ENCODE measurements around the gene HS1BP3.

HS1BP3 gene

GRCh38 chr2:20599001-20599600 is 51.8 kb downstream of the HS1BP3 start:
- DNase-seq (ENCODE audit: low spot score), result no peak

DNA sequence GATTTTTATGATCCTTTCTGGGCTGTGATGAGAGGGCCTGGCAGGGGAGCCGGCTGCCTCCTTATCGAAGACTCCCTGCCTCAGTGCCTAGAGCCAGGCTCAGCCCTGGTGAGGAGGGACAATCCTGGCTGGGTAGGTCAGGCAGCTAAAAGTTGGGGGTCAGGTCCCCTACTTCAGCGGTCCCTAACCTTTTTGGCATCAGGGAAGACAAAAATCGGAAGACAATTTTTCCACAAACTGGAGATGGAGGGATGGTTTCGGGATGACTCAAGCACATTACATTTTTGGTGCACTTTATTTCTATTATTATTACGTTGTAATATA is 53.1 kb downstream of the HS1BP3 start:
- no peak for DNase-seq (ENCODE audit: low spot score)

- DNase-seq (ENCODE audit: low spot score), result no peak
These were observed 53.7 kb downstream of the HS1BP3 start for GRCh38 chr2:20596973-20597859.

GRCh38 chr2:20596193-20596972 is 54.5 kb downstream of the HS1BP3 start:
- DNase-seq (ENCODE audit: low spot score), result no peak

- DNase-seq (ENCODE audit: low spot score), result no peak
These were observed 55.3 kb downstream of the HS1BP3 start for GRCh38 chr2:20595439-20596192.

DNA sequence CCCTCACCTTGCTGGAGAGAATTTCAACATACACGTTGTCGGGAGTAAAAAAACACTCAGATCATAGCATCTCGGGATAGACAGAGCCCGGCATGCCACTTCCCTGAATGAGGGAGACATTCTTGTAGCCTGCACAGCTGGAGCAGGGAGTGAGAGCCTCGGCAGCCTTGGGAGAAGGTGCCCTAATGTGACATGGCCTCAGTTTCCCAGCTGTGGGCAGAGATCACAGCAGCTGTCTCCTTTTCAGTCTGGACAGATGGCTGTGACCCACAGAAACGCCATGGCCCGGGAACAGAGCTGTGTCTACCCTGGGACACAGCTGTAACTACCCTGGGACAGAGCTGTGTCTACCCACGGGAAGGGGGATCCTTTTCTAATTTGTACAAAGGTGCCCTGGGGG is 55.9 kb downstream of the HS1BP3 start:
- no peak for DNase-seq (ENCODE audit: low spot score)

DNA sequence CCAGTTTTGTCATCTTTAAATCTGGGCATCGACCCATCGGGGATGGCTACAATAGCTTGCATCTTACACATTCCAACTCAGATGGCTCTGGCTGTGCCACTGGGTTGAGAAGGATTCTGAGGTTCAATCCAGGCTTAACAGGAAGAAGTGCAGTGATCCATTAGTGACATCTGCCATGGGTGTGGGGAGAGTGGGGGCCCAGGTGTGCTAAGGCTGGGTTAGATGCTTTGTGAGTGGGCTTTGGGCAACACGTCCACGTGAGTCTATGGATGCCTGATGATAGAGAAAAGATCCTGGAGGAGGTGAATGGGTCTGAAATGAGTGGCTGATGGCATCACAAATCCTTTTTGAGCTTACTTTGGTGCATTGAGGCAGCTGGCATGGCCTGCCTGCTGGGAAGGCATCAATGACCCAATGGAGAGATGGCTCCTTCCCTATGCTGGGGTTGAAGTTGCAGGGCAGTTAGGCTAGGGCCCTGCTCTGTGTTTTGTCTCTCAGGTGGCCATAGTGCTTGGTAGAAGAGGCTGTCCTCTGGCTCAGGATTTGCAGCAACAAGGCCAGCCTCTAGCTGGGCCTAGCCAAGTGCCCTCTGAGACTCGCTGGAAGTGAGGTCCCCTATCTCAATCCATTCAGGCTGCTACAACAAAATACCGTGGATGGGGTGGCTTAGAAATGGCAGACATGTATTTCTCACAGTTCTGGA is 56.7 kb downstream of the HS1BP3 start:
- no peak for DNase-seq (ENCODE audit: low spot score)

GRCh38 chr2:20593072-20594034 is 57.5 kb downstream of the HS1BP3 start:
- DNase-seq (ENCODE audit: low spot score), result peak; percentile 95

GRCh38 chr2:20592106-20593071 is 58.5 kb downstream of the HS1BP3 start:
- no peak for DNase-seq (ENCODE audit: low spot score)

DNA sequence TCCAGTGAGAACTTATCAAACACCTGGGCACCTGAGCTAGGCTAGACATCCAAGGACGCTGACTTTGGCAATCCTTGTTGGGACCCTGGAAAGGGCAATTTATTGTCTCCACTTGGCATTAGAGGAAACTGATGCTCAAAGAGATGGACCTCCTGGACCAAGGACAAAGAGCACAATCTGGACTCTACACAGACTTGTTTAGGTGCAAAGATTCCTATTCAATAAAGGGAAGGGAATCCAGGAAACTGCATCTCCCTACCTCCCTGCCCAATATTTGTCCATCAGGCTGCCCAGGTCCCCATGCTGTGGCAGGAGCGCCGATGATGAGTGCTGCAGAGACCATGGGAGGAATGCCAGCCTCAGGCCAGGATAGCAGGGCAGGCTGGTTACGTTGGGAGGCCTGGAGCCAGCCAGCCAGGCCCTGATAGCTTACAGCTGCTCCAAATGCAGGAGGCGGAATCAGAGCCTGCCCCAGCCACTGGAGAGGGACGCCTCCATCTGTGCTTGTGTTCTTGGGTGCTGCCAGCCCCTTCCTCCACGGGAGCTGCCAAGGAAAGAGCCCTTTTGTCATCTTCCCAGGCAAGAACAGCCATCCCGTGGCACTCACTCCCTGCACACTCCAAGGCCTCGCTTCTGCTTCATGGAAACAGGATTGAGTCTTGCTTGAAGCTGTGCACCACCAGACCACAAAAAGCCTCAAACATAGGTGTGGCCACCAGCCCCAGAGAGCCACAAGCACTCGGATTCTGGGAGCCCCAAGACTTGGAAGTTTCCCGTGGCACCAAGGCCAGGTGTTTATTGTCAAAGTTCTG is 60.0 kb downstream of the HS1BP3 start:
- no peak for DNase-seq (ENCODE audit: low spot score)

DNA sequence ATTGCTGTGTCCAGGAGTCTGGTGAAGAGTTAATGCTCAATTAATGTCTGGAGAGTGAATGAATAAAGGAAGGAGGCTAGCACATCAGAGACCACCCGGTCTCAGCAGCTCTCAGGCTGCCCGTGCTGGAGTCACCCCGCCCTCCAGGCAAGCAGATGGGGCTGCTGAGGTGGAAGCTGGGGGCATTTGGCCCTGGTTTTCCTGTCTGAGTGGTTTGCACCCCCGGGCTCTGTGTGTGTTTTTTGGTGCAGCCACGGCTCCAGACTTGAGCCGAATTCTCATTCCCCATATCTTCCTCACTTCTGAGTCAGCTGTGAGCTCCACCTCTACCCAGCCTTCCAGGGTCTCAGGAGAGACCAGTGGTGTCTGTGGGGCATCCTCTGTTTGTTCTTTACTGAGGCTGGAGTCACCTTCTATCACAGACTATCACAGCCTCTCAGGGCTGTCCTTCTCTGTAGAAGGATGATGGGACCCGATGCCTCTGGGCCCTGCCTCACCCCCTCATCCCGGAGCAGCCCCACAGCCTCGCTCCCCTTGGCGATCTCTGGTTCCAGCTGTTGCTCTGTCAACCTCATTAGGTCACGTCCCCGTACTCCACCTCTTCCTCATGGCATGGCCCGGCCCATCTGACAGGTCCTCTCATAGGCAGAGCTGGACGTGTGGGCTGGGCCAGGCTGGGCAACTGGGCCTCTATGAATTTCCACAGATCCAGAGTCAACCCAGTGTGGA is 60.8 kb downstream of the HS1BP3 start:
- DNase-seq (ENCODE audit: low spot score), result peak; percentile 53

DNA sequence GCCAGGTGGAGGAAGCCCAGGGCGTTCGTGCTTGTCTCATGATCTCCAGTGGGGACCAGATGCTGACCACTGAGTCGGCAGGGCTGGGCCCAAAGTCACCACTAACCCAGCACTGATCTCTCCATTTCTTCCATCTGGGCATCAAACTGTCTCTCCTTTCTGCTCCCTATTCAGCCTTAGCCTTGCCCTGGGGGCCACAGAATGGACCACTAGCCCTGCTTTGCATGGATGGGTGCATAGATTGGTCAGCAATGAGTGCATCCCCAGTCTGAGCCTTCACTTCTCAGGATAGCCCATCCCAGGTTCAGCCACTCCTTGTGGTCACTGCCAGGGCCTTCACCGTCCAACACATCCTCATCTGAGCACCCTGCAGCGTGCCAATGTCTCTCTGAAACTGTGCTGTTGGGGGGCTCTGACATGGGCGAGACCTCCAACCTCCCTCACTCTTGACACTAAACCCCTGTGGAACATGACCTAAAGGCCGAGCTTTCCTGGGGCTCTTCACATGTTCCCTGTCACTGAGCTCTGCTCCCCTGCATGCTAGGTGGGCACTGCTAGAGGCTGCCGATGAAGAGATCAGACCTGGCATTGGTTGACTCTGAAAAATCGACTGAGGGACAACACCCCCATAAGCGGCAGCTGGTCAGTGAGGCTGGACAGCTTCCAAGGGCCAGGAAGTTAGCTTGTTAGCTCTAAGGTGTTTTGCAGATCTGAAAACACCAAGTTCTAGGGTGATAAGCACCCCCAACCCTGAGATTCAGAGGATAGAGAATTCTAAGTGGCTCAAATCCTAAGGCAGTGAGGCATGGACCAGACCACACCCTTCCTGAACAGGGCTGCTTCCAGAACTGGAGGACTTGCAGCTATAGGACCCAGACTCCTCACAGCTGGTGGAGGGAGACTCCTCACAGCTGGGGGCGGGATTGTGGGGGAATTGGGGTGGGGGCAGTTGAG is 61.7 kb downstream of the HS1BP3 start:
- no peak for DNase-seq (ENCODE audit: low spot score)

GRCh38 chr2:20585710-20586594 is 64.9 kb downstream of the HS1BP3 start:
- no peak for DNase-seq (ENCODE audit: low spot score)

- DNase-seq (ENCODE audit: low spot score), result no peak
These were observed 65.6 kb downstream of the HS1BP3 start for GRCh38 chr2:20585359-20585709.
